Measurements from ENCODE around the gene BRAP.
"Not testable (repeated sequence)": the region's sequence is repeated elsewhere in the genome, so short reads cannot be mapped to it uniquely, and the experiment has no call there.

BRAP gene

GRCh38 chr12:111720457-111720856, 34.7 kb upstream of the BRAP start:
- no peak for DNase-seq
- Histone ChIP-seq H3K4me3 (ENCODE audit: control insufficient read depth in 1 of 7, extremely low read depth in 1 of 7, insufficient read depth in 4 of 7, low read depth in 2 of 7, low read length in 6 of 7) (no peak overlapping the region), H3K9me3 (ENCODE audit: control extremely low read depth in 1 of 5, control insufficient read depth in 4 of 5, insufficient read depth in 2 of 5, low read depth in 1 of 5, low read length in 4 of 5) (no peaks in the 10 kb centered on the region), H3K27ac (ENCODE audit: insufficient read depth in 1 of 2, low read depth in 1 of 2, low read length in 2 of 2, poor library complexity in 1 of 2, severe bottlenecking in 2 of 2) (no peak overlapping the region), H3K27me3 (replicated peaks in 2 of 5; ENCODE audit: control insufficient read depth in 4 of 5, insufficient read depth in 5 of 5, low read length in 4 of 5) (no peaks in the 10 kb centered on the region), H3K36me3 (ENCODE audit: control insufficient read depth in 4 of 4, insufficient read depth in 4 of 4, low read length in 3 of 4) (peaks cover 4 to 57% (median 16%) of the 10 kb centered on the region in 4 experiments), H3K4me1 (ENCODE audit: control extremely low read depth in 1 of 4, control insufficient read depth in 4 of 4, insufficient read depth in 4 of 4, low read length in 3 of 4) (no peaks in the 10 kb centered on the region)
- POLR2A ChIA-PET = no interaction called here
- CTCF ChIA-PET = interaction anchor here (0.6 to 2.5 kb wide), 2 partner anchors 25 to 92 kb away, joined by 3 to 6 read pairs; no protein-coding TSS in a partner anchor
- WGBS (ENCODE audit: insufficient coverage) = no CpG with 5 or more reads among the region's 6 CpGs

GRCh38 chr12:111719316-111719715, 33.6 kb upstream of the BRAP start:
- POLR2A ChIA-PET; DNase-seq; H3K27ac ChIP-seq (ENCODE audit: insufficient read depth in 1 of 2, low read depth in 1 of 2, low read length in 2 of 2, poor library complexity in 1 of 2, severe bottlenecking in 2 of 2); H3K4me3 ChIP-seq (ENCODE audit: control insufficient read depth in 1 of 7, extremely low read depth in 1 of 7, insufficient read depth in 4 of 7, low read depth in 2 of 7, low read length in 6 of 7); H3K4me1 ChIP-seq (ENCODE audit: control extremely low read depth in 1 of 4, control insufficient read depth in 4 of 4, insufficient read depth in 4 of 4, low read length in 3 of 4); H3K27me3 ChIP-seq (replicated peaks in 2 of 5; ENCODE audit: control insufficient read depth in 4 of 5, insufficient read depth in 5 of 5, low read length in 4 of 5); H3K9me3 ChIP-seq (ENCODE audit: control extremely low read depth in 1 of 5, control insufficient read depth in 4 of 5, insufficient read depth in 2 of 5, low read depth in 1 of 5, low read length in 4 of 5): not testable (repeated sequence)
- CTCF ChIA-PET = interaction anchor here (2.5 kb wide), 1 partner anchor 94 kb away, joined by 6 read pairs; no protein-coding TSS in a partner anchor
- H3K36me3 ChIP-seq (ENCODE audit: control insufficient read depth in 4 of 4, insufficient read depth in 4 of 4, low read length in 3 of 4) = peaks cover 4 to 63% (median 19%) of the 10 kb centered on the region in 4 experiments
- WGBS (ENCODE audit: insufficient coverage) = 98% methylated on average over 7 of the region's 10 CpGs

GRCh38 chr12:111715279-111715678, 29.5 kb upstream of the BRAP start:
- peaks cover 10 to 69% (median 30%) of the 10 kb centered on the region in 4 experiments for H3K36me3 ChIP-seq (ENCODE audit: control insufficient read depth in 4 of 4, insufficient read depth in 4 of 4, low read length in 3 of 4)
- ChIA-PET CTCF (no interaction called here), POLR2A (no interaction called here)
- H3K27ac ChIP-seq (ENCODE audit: insufficient read depth in 1 of 2, low read depth in 1 of 2, low read length in 2 of 2, poor library complexity in 1 of 2, severe bottlenecking in 2 of 2) = no peak overlapping the region
- 100% methylated on average over 3 of the region's 4 CpGs for WGBS (ENCODE audit: insufficient coverage)
- DNase-seq = no peak
- H3K4me1 ChIP-seq (ENCODE audit: control extremely low read depth in 1 of 4, control insufficient read depth in 4 of 4, insufficient read depth in 4 of 4, low read length in 3 of 4) = no peaks in the 10 kb centered on the region
- H3K27me3 ChIP-seq (replicated peaks in 2 of 5; ENCODE audit: control insufficient read depth in 4 of 5, insufficient read depth in 5 of 5, low read length in 4 of 5) = no peaks in the 10 kb centered on the region
- no peak overlapping the region for H3K4me3 ChIP-seq (ENCODE audit: control insufficient read depth in 1 of 7, extremely low read depth in 1 of 7, insufficient read depth in 4 of 7, low read depth in 2 of 7, low read length in 6 of 7)
- no peaks in the 10 kb centered on the region for H3K9me3 ChIP-seq (ENCODE audit: control extremely low read depth in 1 of 5, control insufficient read depth in 4 of 5, insufficient read depth in 2 of 5, low read depth in 1 of 5, low read length in 4 of 5)

DNA sequence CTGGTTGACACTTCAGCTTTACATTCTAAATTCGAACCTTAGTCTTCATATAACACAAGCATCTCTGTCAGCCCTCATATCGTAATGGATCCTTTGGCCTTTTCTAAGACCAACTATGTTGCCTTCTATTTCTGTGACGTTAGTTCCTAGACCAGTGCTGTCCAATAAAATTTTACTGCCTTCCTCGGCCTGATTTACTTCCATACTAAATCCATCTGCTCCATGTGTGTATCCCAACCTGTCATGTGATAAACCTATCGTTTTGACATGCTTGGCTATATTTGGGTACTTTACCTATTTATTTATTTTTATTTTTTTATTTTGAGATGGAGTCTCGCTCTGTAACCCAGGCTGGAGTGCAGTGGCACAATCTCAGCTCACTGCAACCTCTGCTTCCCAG, 20.4 kb upstream of the BRAP start:
- 93% methylated on average over 2 of the region's 6 CpGs for WGBS (ENCODE audit: insufficient coverage)
- Histone ChIP-seq H3K9me3 (ENCODE audit: control extremely low read depth in 1 of 5, control insufficient read depth in 4 of 5, insufficient read depth in 2 of 5, low read depth in 1 of 5, low read length in 4 of 5) (no peaks in the 10 kb centered on the region), H3K27me3 (replicated peaks in 2 of 5; ENCODE audit: control insufficient read depth in 4 of 5, insufficient read depth in 5 of 5, low read length in 4 of 5) (no peaks in the 10 kb centered on the region), H3K27ac (ENCODE audit: insufficient read depth in 1 of 2, low read depth in 1 of 2, low read length in 2 of 2, poor library complexity in 1 of 2, severe bottlenecking in 2 of 2) (no peak overlapping the region), H3K4me3 (ENCODE audit: control insufficient read depth in 1 of 7, extremely low read depth in 1 of 7, insufficient read depth in 4 of 7, low read depth in 2 of 7, low read length in 6 of 7) (no peak overlapping the region), H3K4me1 (ENCODE audit: control extremely low read depth in 1 of 4, control insufficient read depth in 4 of 4, insufficient read depth in 4 of 4, low read length in 3 of 4) (peaks cover 0 to 6% (median 2%) of the 10 kb centered on the region in 4 experiments), H3K36me3 (ENCODE audit: control insufficient read depth in 4 of 4, insufficient read depth in 4 of 4, low read length in 3 of 4) (peaks cover 16 to 67% (median 40%) of the 10 kb centered on the region in 4 experiments)
- POLR2A ChIA-PET = no interaction called here
- CTCF ChIA-PET = interaction anchor here (0.9 kb wide), 1 partner anchor 163 kb away, joined by 3 read pairs; no protein-coding TSS in a partner anchor
- DNase-seq = no peak

DNA sequence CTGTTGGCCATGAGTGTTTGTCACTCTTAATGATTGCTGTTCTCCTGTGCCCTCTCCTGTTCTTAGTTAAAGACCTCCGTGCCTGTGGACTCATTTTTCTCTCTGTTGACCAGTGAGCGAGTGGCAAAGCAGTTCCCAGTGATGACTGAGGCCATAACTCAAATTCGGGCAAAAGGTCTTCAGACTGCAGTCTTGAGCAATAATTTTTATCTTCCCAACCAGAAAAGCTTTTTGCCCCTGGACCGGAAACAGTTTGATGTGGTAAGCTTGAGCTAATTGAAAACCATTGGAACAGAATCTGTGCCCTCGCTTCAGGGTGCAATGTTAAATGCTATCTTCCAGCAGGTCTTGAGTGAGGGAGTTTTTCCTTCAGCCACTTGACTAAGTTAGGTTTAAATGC, 19.9 kb upstream of the BRAP start:
- H3K36me3 ChIP-seq (ENCODE audit: control insufficient read depth in 4 of 4, insufficient read depth in 4 of 4, low read length in 3 of 4) = peaks cover 16 to 67% (median 38%) of the 10 kb centered on the region in 4 experiments
- 65% methylated on average over 4 of the region's 5 CpGs for WGBS (ENCODE audit: insufficient coverage)
- CTCF ChIA-PET = interaction anchor here (0.9 kb wide), 1 partner anchor 163 kb away, joined by 3 read pairs; no protein-coding TSS in a partner anchor
- peaks cover 0 to 6% (median 2%) of the 10 kb centered on the region in 4 experiments for H3K4me1 ChIP-seq (ENCODE audit: control extremely low read depth in 1 of 4, control insufficient read depth in 4 of 4, insufficient read depth in 4 of 4, low read length in 3 of 4)
- H3K27me3 ChIP-seq (replicated peaks in 2 of 5; ENCODE audit: control insufficient read depth in 4 of 5, insufficient read depth in 5 of 5, low read length in 4 of 5) = no peaks in the 10 kb centered on the region
- peak overlapping the region in 1 of 7 experiments; percentile 9 for H3K4me3 ChIP-seq (ENCODE audit: control insufficient read depth in 1 of 7, extremely low read depth in 1 of 7, insufficient read depth in 4 of 7, low read depth in 2 of 7, low read length in 6 of 7)
- H3K27ac ChIP-seq (ENCODE audit: insufficient read depth in 1 of 2, low read depth in 1 of 2, low read length in 2 of 2, poor library complexity in 1 of 2, severe bottlenecking in 2 of 2) = no peak overlapping the region
- peak; percentile 41 to 83 (median 78) for DNase-seq
- POLR2A ChIA-PET = interaction anchor here (0.6 kb wide), 1 partner anchor 296 kb away, joined by 7 read pairs; no protein-coding TSS in a partner anchor
- no peaks in the 10 kb centered on the region for H3K9me3 ChIP-seq (ENCODE audit: control extremely low read depth in 1 of 5, control insufficient read depth in 4 of 5, insufficient read depth in 2 of 5, low read depth in 1 of 5, low read length in 4 of 5)

DNA sequence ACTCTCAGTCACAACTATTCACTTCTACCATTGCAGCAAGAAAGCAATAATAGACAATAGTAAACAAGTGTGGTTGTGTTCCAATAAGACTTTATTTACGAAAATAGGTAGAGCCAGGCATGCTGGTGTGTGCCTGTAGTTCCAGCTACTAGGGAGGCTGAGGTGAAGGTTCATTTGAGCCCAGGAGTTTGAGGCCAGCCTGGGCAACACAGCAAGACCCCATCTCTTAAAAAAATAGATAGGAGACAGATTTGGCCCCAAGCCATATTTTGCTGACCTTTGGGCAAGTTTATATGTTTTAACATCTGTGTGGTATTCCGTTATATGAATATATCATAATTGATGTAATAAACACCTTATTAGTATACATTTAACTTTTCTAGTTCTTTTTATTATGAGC, 14.2 kb upstream of the BRAP start:
- H3K4me1 ChIP-seq (ENCODE audit: control extremely low read depth in 1 of 4, control insufficient read depth in 4 of 4, insufficient read depth in 4 of 4, low read length in 3 of 4) = no peaks in the 10 kb centered on the region
- no peaks in the 10 kb centered on the region for H3K9me3 ChIP-seq (ENCODE audit: control extremely low read depth in 1 of 5, control insufficient read depth in 4 of 5, insufficient read depth in 2 of 5, low read depth in 1 of 5, low read length in 4 of 5)
- DNase-seq = no peak
- 100% methylated on average over 1 of the region's 2 CpGs for WGBS (ENCODE audit: insufficient coverage)
- no peak overlapping the region for H3K27ac ChIP-seq (ENCODE audit: insufficient read depth in 1 of 2, low read depth in 1 of 2, low read length in 2 of 2, poor library complexity in 1 of 2, severe bottlenecking in 2 of 2)
- POLR2A ChIA-PET = no interaction called here
- H3K4me3 ChIP-seq (ENCODE audit: control insufficient read depth in 1 of 7, extremely low read depth in 1 of 7, insufficient read depth in 4 of 7, low read depth in 2 of 7, low read length in 6 of 7) = no peak overlapping the region
- peaks cover 8 to 58% (median 25%) of the 10 kb centered on the region in 4 experiments for H3K36me3 ChIP-seq (ENCODE audit: control insufficient read depth in 4 of 4, insufficient read depth in 4 of 4, low read length in 3 of 4)
- H3K27me3 ChIP-seq (replicated peaks in 2 of 5; ENCODE audit: control insufficient read depth in 4 of 5, insufficient read depth in 5 of 5, low read length in 4 of 5) = no peaks in the 10 kb centered on the region
- CTCF ChIA-PET = interaction anchor here (1.6 to 2.0 kb wide), 2 partner anchors 11 to 113 kb away, joined by 3 to 5 read pairs; no protein-coding TSS in a partner anchor

- Histone ChIP-seq H3K4me1 (ENCODE audit: control extremely low read depth in 1 of 4, control insufficient read depth in 4 of 4, insufficient read depth in 4 of 4, low read length in 3 of 4) (no peaks in the 10 kb centered on the region), H3K36me3 (ENCODE audit: control insufficient read depth in 4 of 4, insufficient read depth in 4 of 4, low read length in 3 of 4) (peaks cover 12 to 47% (median 22%) of the 10 kb centered on the region in 4 experiments), H3K9me3 (ENCODE audit: control extremely low read depth in 1 of 5, control insufficient read depth in 4 of 5, insufficient read depth in 2 of 5, low read depth in 1 of 5, low read length in 4 of 5) (no peaks in the 10 kb centered on the region), H3K27ac (ENCODE audit: insufficient read depth in 1 of 2, low read depth in 1 of 2, low read length in 2 of 2, poor library complexity in 1 of 2, severe bottlenecking in 2 of 2) (no peak overlapping the region), H3K27me3 (replicated peaks in 2 of 5; ENCODE audit: control insufficient read depth in 4 of 5, insufficient read depth in 5 of 5, low read length in 4 of 5) (no peaks in the 10 kb centered on the region), H3K4me3 (ENCODE audit: control insufficient read depth in 1 of 7, extremely low read depth in 1 of 7, insufficient read depth in 4 of 7, low read depth in 2 of 7, low read length in 6 of 7) (no peak overlapping the region)
- WGBS (ENCODE audit: insufficient coverage) = 93% methylated on average over 5 of the region's 5 CpGs
- no peak for DNase-seq
- ChIA-PET CTCF (interaction anchor here (1.5 kb wide), 1 partner anchor 23 kb away, joined by 4 read pairs; no protein-coding TSS in a partner anchor), POLR2A (no interaction called here)
These were observed 8.1 kb upstream of the BRAP start for GRCh38 chr12:111693818-111694217.

All from common myeloid progenitor, CD34-positive (primary cell).